ENCODE results near the gene KIAA1549. TPM values are rescaled to one million over a fixed set of nuclear protein-coding genes. Genes with fewer than 3 reads are reported as not detected.

KIAA1549 gene
- total and polyA plus RNA-seq, 2 of the 8 experiments (the other 6 are each of a cell fraction or from before 2014, with no cell fraction given) = 6.5 to 17.3 TPM

DNA sequence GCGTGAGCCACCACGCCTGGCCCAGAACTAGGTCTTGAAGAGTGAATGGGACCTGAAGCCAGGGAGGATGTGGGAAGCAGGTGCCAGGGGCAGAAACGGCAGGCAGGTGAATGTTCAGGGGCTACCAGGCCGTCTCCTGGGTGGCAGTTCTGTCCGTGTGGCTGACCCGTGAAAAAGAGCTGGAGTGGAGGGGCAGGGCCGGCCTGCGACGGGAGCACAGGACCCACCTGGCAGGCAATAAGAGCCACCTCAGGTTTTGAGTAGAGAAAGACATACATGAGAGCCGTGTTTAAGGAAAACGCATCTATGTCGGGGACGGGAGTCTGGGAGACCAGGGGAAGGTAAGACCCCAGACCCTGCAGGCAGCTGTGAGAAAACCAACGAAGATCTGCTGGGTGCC is 112.5 kb downstream of the KIAA1549 start:
- H3K4ac ChIP-seq (replicated peaks; ENCODE audit: insufficient read length, low read depth, low read length) = no peak overlapping the region
- no peak overlapping the region for H3K4me3 ChIP-seq (ENCODE audit: extremely low read depth in 1 of 4, insufficient read depth in 2 of 4, low read depth in 3 of 4, low read length in 4 of 4)
- H2BK15ac ChIP-seq (ENCODE audit: low read length) = no peak overlapping the region
- H2AFZ ChIP-seq (ENCODE audit: low read length) = no peak overlapping the region
- no peaks in the 10 kb centered on the region for H3K79me2 ChIP-seq (ENCODE audit: control insufficient read depth in 1 of 2, insufficient read depth in 2 of 2, low read length in 2 of 2)
- H3K23ac ChIP-seq (ENCODE audit: insufficient read length) = no peak overlapping the region
- no peak for FAIRE-seq
- H3K27ac ChIP-seq (ENCODE audit: low read depth, low read length) = no peak overlapping the region
- ChIA-PET POLR2A (ENCODE audit: partially characterized antibody) (interaction anchor here (0.7 kb wide), 1 partner anchor 1144 kb away, joined by 3 read pairs; no protein-coding TSS in a partner anchor), CTCF (ENCODE audit: partially characterized antibody) (interaction anchor here (0.8 kb wide), 1 partner anchor 21 kb away, joined by 3 read pairs; no protein-coding TSS in a partner anchor)
- H3K9me3 ChIP-seq (ENCODE audit: insufficient read depth in 2 of 2, low read depth in 1 of 2, low read length in 1 of 2) = no peaks in the 10 kb centered on the region
- H3K14ac ChIP-seq (ENCODE audit: insufficient read length) = no peak overlapping the region
- H4K5ac ChIP-seq (ENCODE audit: insufficient read length, low read depth, low read length) = no peak overlapping the region
- no peak overlapping the region for H3K4me2 ChIP-seq (ENCODE audit: insufficient read depth in 1 of 2, low read depth in 2 of 2, low read length in 2 of 2)
- TF ChIP-seq EP300 (IDR thresholded peaks at IDR 0.05; ENCODE audit: borderline replicate concordance in 1 of 2, low read depth in 2 of 2, low read length in 2 of 2) = no peak
- no peak for TF ChIP-seq JUN (IDR thresholded peaks at IDR 0.05; ENCODE audit: low read depth, low read length)
- TF ChIP-seq HDAC2 (IDR thresholded peaks at IDR 0.05; ENCODE audit: borderline replicate concordance in 1 of 2, low read depth in 2 of 2, low read length in 2 of 2) = no peak
- TF ChIP-seq BRCA1 (IDR thresholded peaks at IDR 0.05; ENCODE audit: low read depth, low read length) = no peak
- TF ChIP-seq YY1 (IDR thresholded peaks at IDR 0.05; ENCODE audit: low read depth, low read length) = no peak
- no peak for TF ChIP-seq ATF2 (IDR thresholded peaks at IDR 0.05; ENCODE audit: low read length)
- TF ChIP-seq SIN3A (conservative IDR thresholded peaks at IDR 0.05 in 1 of 2, IDR thresholded peaks at IDR 0.05 in 1 of 2; ENCODE audit: low read depth in 1 of 2, low read length in 2 of 2) = no peak
- H3K56ac ChIP-seq (replicated peaks; ENCODE audit: insufficient read length, low read depth, low read length) = no peak overlapping the region
- peaks cover 4 to 18% (median 11%) of the 10 kb centered on the region in 4 experiments; a peak in 5 of 8 replicates for H3K36me3 ChIP-seq (ENCODE audit: control insufficient read depth in 2 of 4, insufficient read depth in 4 of 4, low read length in 3 of 4)
- H2BK120ac ChIP-seq (replicated peaks; ENCODE audit: low read depth, low read length) = no peak overlapping the region
- no peak overlapping the region for H2BK5ac ChIP-seq (ENCODE audit: low read depth, low read length)
- no peak for DNase-seq (ENCODE audit: low read depth in 1 of 2, low spot score in 2 of 2)
- H4K8ac ChIP-seq (ENCODE audit: extremely low read depth, insufficient read depth, low read length) = no peak overlapping the region
- 94% methylated on average over 14 of the region's 14 CpGs; no CpG with 5 or more reads in 1 of the 2 experiments for WGBS, 2 experiments (ENCODE audit: extremely low coverage in 1 of 2, insufficient coverage in 1 of 2, insufficient read length in 1 of 2, insufficient replicate concordance in 2 of 2, low coverage in 1 of 2, low lambda C conversion rate in 2 of 2, missing lambda C conversion rate in 1 of 2)
- H3K27me3 ChIP-seq (replicated peaks in 1 of 4; ENCODE audit: control insufficient read depth in 3 of 4, extremely low read depth in 1 of 4, insufficient read depth in 3 of 4, low read length in 3 of 4) = no peaks in the 10 kb centered on the region
- no peak overlapping the region for H2AK5ac ChIP-seq (ENCODE audit: low read depth, low read length)
- H3K23me2 ChIP-seq (ENCODE audit: low read depth, low read length) = no peaks in the 10 kb centered on the region
- no peaks in the 10 kb centered on the region for H4K20me1 ChIP-seq (replicated peaks in 1 of 2; ENCODE audit: control insufficient read depth in 1 of 2, insufficient read depth in 2 of 2, low read length in 2 of 2)
- H2BK12ac ChIP-seq (ENCODE audit: low read depth, low read length) = no peak overlapping the region
- no peak overlapping the region for H4K91ac ChIP-seq (replicated peaks; ENCODE audit: insufficient read length, low read length)
- H2BK20ac ChIP-seq (ENCODE audit: low read length) = no peak overlapping the region
- H3K79me1 ChIP-seq (ENCODE audit: low read depth, low read length) = no peaks in the 10 kb centered on the region
- no peak overlapping the region for H3K9ac ChIP-seq (replicated peaks in 1 of 4; ENCODE audit: extremely low read depth in 1 of 4, low read depth in 3 of 4, low read length in 3 of 4)
- H3K18ac ChIP-seq (ENCODE audit: extremely low read depth, low read length) = no peak overlapping the region
- H3K4me1 ChIP-seq (replicated peaks in 1 of 4; ENCODE audit: control insufficient read depth in 3 of 4, insufficient read depth in 4 of 4, low read length in 3 of 4) = no peaks in the 10 kb centered on the region

Measured in H1 (cell line).